Bone marrow (tissue), 2 donors: Measurements from ENCODE around the gene HPCAL1.

ENCODE experiments used
- DNase-seq, 2 donors: peaks; one replicate each; lab custom pipeline; 2025; lab: John Stamatoyannopoulos, UW

HPCAL1 gene

GRCh38 chr2:10390369-10390801, 87.7 kb downstream of the HPCAL1 start:
- no peak for DNase-seq

GRCh38 chr2:10392100-10392499, 89.4 kb downstream of the HPCAL1 start:
- no peak for DNase-seq

GRCh38 chr2:10392548-10392947, 89.8 kb downstream of the HPCAL1 start:
- no peak for DNase-seq

GRCh38 chr2:10392951-10393639, 90.4 kb downstream of the HPCAL1 start:
- no peak for DNase-seq

GRCh38 chr2:10393640-10393982, 90.9 kb downstream of the HPCAL1 start:
- no peak for DNase-seq

- no peak for DNase-seq
Observed at GRCh38 chr2:10395893-10396292, 93.2 kb downstream of the HPCAL1 start.

GRCh38 chr2:10396464-10396863, 93.8 kb downstream of the HPCAL1 start:
- no peak for DNase-seq

GRCh38 chr2:10397297-10397875, 94.7 kb downstream of the HPCAL1 start:
- DNase-seq = no peak

- no peak for DNase-seq
Observed at GRCh38 chr2:10397878-10398277, 95.2 kb downstream of the HPCAL1 start.

- no peak for DNase-seq
Observed at GRCh38 chr2:10398496-10398895, 95.8 kb downstream of the HPCAL1 start.

GRCh38 chr2:10399358-10399757, 96.7 kb downstream of the HPCAL1 start:
- DNase-seq = no peak

- DNase-seq = no peak
Observed at GRCh38 chr2:10400002-10400401, 97.3 kb downstream of the HPCAL1 start.

GRCh38 chr2:10400568-10400977, 97.9 kb downstream of the HPCAL1 start:
- DNase-seq = peak in 1 of 2 donors; percentile 43

GRCh38 chr2:10400978-10401951, 98.6 kb downstream of the HPCAL1 start:
- DNase-seq = no peak

GRCh38 chr2:10402062-10402585, 99.4 kb downstream of the HPCAL1 start:
- no peak for DNase-seq

GRCh38 chr2:10402653-10403215, 100.0 kb downstream of the HPCAL1 start:
- DNase-seq = no peak

- no peak for DNase-seq
Observed at GRCh38 chr2:10404324-10405143, 101.8 kb downstream of the HPCAL1 start.

GRCh38 chr2:10405448-10405847, 102.7 kb downstream of the HPCAL1 start:
- DNase-seq = no peak

GRCh38 chr2:10406016-10406415, 103.3 kb downstream of the HPCAL1 start:
- DNase-seq = no peak

GRCh38 chr2:10406491-10407188, 103.9 kb downstream of the HPCAL1 start:
- no peak for DNase-seq

- no peak for DNase-seq
Observed at GRCh38 chr2:10407432-10407831, 104.7 kb downstream of the HPCAL1 start.
